Activated CD8-positive, alpha-beta memory T cell treated with anti-CD3 and anti-CD28 coated beads, Interleukin-2, amount 50 U/mL, for 24 hours (primary cell): Measurements from ENCODE around the gene RAP2B.
"Not testable (repeated sequence)": the region's sequence is repeated elsewhere in the genome, so short reads cannot be mapped to it uniquely, and the experiment has no call there.

Source experiments
- DNase-seq: peaks from one replicate; pipeline ENCODE4 v3.0.0-alpha.2; 2020; ENCODE audit errors: extremely low read depth

Gene RAP2B

DNA sequence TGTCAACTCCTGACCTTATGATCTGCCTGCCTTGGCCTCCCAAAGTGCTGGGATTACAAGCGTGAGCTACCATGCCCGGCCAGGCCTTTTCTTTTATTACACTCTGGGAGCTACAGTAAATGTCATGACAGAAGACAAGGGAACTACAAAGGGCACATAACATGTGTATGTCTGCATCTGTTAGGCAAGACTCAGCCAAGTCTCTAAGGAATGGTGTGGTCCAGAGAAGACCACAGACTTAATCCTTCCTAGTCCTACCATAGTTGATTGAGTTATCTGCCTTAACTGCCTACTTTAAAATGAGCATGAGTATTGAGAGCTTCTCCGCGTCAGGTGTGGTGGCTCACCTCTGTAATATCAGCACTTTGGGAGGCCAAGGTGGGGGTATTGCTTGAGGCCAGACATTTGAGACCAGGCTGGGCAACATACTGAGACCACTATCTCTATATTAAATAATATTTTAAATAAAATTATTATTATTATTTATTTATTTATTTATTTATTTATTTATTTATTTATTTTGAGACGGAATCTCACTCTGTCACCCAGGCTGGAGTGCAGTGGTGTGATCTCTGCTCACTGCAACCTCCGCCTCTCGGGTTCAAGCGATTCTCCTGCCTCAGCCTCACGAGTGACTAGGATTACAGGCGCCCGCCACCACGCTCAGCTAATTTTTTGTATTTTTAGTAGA, 31.9 kb downstream of the RAP2B start:
- DNase-seq: not testable (repeated sequence)

DNA sequence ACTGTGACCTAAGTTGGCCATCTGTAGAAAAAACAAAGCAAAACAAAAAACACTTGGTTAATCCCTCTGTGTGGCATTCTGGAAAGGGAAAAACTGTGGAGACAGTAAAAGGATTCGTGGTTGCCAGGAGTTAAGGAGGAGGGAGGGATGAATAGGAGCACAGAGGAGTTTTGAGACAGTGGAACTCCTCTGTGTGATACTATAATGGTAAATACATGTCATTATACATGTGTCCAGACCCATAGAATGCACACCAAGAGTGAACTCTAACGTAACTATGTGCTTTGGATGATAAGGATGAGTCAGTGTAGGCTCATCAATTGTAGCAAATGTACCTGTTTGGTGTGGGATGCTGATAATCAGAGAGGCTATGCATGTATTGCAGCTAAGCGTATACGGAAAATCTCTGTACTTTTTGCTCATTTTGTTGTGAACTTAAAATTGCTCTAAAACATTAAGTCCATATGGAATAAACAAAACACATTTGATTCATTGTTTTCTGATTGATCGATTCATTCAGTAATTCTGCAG, 33.4 kb downstream of the RAP2B start:
- DNase-seq: no peak

DNA sequence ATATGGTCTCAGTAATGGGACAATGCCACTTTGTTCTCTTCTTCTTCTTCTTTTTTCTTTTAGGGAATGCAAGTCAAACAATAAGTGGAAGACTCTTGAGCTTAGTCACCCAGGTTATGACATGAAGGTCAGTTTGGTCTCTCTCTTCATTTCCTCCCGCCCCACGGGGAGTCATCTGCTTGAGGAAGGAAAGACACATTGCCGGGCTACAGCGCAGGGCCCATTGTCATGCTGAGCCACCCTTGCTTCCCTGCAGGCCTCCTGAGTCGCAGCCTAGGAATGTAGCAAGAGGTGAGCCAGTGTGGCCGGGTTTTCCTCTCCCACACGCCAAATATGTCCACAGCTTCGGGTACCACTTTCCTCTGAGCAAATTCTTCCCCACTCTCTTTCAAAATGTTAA, 47.6 kb downstream of the RAP2B start:
- no peak for DNase-seq

DNA sequence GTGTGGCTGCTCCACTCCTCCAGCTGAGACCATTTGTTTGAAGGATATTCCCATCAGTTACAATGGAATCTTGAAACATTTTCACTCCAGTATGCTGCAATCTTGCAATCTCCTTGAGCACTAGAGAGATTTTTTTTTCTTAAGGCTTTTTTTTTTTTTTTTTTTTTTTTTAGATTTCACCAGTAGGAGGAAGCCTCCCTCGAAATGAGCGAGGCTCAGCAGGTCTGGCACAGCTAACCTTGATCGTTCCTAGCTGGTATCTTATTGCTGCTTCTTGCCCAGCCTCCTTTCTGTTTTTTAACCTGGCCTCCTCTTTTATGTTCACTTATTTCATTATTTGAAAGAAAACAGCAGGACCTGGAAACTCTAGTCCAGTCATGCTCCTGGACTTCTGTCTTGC, 48.1 kb downstream of the RAP2B start:
- DNase-seq: no peak

DNA sequence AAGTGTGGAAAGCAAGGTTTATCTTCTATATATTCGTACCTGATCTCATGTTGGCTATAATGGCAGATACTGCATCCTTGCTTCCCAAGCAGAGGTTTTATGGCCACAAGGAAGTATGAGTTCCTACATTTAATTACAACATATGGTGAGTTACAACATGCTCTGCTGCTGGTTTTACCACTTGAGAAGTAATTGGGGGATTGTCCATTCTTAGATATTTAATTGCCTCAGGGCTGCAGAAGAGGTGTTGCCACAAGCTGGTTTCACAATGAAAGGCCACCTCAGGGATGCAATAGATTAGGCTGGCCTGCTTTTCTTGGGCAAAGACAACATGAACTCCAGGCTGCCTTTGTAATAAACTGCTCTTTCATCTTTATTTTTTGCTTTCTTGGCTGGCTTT, 48.6 kb downstream of the RAP2B start:
- no peak for DNase-seq

DNA sequence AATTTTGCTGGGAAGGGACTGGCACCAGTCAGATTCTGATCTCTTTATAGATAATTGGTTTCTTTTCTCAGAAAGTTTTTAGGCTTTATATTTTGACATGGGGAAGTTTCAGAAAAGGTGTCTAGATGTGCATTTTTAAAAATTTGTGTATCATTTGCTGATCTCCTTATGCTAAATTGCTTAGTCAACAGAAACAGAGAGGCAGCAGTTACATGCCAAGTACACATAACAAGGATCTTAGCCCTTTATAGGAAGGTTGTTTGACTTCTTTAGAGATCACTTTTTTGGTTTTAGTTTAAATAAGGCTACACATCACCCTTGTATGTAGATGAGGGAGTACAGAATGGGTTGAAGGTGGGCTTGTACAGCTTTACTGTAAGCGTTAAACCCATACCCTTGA, 53.5 kb downstream of the RAP2B start:
- no peak for DNase-seq

DNA sequence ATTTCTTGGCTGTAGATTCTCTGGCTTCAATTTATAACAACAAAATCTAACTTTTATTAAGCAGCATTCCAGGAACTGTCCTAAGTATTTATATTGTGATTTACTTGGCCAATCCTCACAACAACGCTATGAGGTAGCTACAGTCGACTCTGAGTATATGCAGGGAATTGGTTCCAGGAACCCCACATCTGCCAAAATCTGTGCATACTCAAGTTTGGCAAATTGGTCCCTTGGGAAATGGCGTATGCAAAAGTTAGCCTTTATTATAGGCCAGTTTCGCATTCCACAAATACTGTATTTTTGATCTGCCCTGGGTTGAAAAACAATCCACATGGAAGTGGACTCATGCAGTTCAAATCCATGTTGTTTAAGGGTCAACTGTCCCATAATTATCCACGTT, 53.9 kb downstream of the RAP2B start:
- DNase-seq: no peak

DNA sequence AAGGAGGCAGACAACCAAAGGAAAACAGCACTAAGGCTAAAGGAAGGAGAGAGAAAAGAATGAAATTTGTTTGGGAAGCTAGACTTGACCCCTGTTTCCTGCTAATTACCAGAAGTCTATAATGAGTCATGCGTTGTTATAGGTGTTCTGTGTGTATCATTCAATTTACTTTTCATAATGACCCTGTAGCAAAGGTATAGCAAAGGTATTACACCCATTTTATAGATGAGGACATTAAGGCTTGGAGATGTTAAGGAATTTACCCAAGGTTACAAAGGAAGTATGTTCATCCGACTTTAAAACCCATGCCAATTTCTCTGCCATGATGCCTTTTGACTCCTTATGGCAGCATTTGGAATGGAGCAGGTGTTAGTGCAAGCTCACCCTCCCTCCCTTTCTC, 54.9 kb downstream of the RAP2B start:
- DNase-seq: no peak

DNA sequence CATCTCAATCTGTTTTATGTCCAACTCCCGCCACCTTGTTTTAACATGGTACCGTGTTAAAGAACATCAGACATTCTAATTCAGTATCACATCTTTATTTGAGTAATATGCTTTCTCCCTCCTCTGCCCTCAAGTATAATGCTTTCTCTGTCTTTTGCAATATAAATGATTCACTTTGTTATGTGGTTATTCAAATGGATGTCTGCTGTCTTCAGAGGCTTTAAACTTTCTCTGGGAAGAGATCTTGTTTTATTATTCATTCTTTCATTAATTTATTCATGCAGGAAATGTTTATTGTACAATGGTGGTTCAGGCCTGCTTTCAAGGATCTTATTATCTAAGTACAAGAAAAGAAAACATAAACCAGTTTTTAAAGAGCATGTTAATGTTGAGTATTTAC, 57.1 kb downstream of the RAP2B start:
- DNase-seq: no peak
